Trophoblast cell (in vitro differentiated cells and primary cell): ENCODE measurements around the gene RAB3C.

Source experiments
- DNase-seq, 2 donors: peaks; one replicate each; pipeline ENCODE4 v3.0.0-alpha.2; 2016
- H2AFZ ChIP-seq: 2 replicates; pipeline ENCODE4 v1.6.1; 2013; ENCODE audit warnings: low read length, moderate library complexity, mild to moderate bottlenecking; ENCODE audit not compliant: insufficient read depth, poor library complexity
- H2AK5ac ChIP-seq: 2 replicates; pipeline ENCODE4 v1.6.1; 2013; ENCODE audit warnings: mild to moderate bottlenecking, low read length
- H2BK120ac ChIP-seq: 2 replicates; pipeline ENCODE4 v1.6.1; 2013; ENCODE audit warnings: low read length, mild to moderate bottlenecking, moderate library complexity; ENCODE audit not compliant: insufficient read depth, poor library complexity
- H2BK12ac ChIP-seq: 2 replicates; pipeline ENCODE4 v1.6.1; 2013; ENCODE audit warnings: mild to moderate bottlenecking, low read length, moderate library complexity
- H2BK5ac ChIP-seq: 2 replicates; pipeline ENCODE4 v1.6.1; 2013; ENCODE audit warnings: low read length, low read depth, moderate library complexity, mild to moderate bottlenecking; ENCODE audit not compliant: poor library complexity
- H3K14ac ChIP-seq: 2 replicates; pipeline ENCODE4 v1.6.1; 2013; ENCODE audit warnings: mild to moderate bottlenecking, low read length
- H3K18ac ChIP-seq: 2 replicates; pipeline ENCODE4 v1.6.1; 2013; ENCODE audit warnings: mild to moderate bottlenecking, low read length
- H3K23ac ChIP-seq: 2 replicates; pipeline ENCODE4 v1.6.1; 2013; ENCODE audit warnings: low read length
- H3K27ac ChIP-seq: 2 replicates; pipeline ENCODE4 v1.5.1; 2013; ENCODE audit warnings: low read depth, mild to moderate bottlenecking, inconsistent platforms, low read length, moderate library complexity
- H3K27me3 ChIP-seq: 2 replicates; pipeline ENCODE4 v1.6.1; 2013; ENCODE audit warnings: inconsistent platforms, mild to moderate bottlenecking, low read length, moderate library complexity; ENCODE audit not compliant: insufficient read depth
- H3K36me3 ChIP-seq, 2 experiments: 1 replicate in 1 of 2; 2 replicates in 1 of 2; pipeline ENCODE4 v1.6.1; 2013; ENCODE audit warnings: low read length in 2 of 2, mild to moderate bottlenecking in 2 of 2, moderate library complexity in 1 of 2; ENCODE audit not compliant: insufficient read depth in 2 of 2, control insufficient read depth in 1 of 2
- H3K4ac ChIP-seq: 2 replicates; pipeline ENCODE4 v1.6.1; 2013; ENCODE audit warnings: low read depth, mild to moderate bottlenecking, low read length, moderate library complexity
- H3K4me1 ChIP-seq, 2 experiments: 1 replicate in 1 of 2; 2 replicates in 1 of 2; pipeline ENCODE4 v1.6.1; 2013; ENCODE audit warnings: low read length in 2 of 2, mild to moderate bottlenecking in 2 of 2, moderate library complexity in 1 of 2; ENCODE audit not compliant: insufficient read depth in 2 of 2, control insufficient read depth in 1 of 2
- H3K4me2 ChIP-seq: 2 replicates; pipeline ENCODE4 v1.6.1; 2013; ENCODE audit warnings: inconsistent platforms, mild to moderate bottlenecking, low read length, moderate library complexity
- H3K4me3 ChIP-seq: 2 replicates; pipeline ENCODE4 v1.5.1; 2013; ENCODE audit warnings: mild to moderate bottlenecking, low read depth, low read length, inconsistent platforms
- H3K79me1 ChIP-seq: one replicate; pipeline ENCODE4 v1.6.1; 2013; ENCODE audit warnings: low read length
- H3K79me2 ChIP-seq: 2 replicates; pipeline ENCODE4 v1.6.1; 2013; ENCODE audit warnings: low read length, mild to moderate bottlenecking; ENCODE audit not compliant: control insufficient read depth, insufficient read depth, poor library complexity
- H3K9ac ChIP-seq: 2 replicates; pipeline ENCODE4 v1.6.1; 2013; ENCODE audit warnings: mild to moderate bottlenecking, low read length
- H3K9me3 ChIP-seq: 2 replicates; pipeline ENCODE4 v1.6.1; 2013; ENCODE audit warnings: low read depth, mild to moderate bottlenecking, control low read depth, inconsistent platforms, low read length; ENCODE audit not compliant: insufficient read depth
- H4K12ac ChIP-seq: 2 replicates; pipeline ENCODE4 v1.6.1; 2013; ENCODE audit warnings: low read depth, mild to moderate bottlenecking, low read length, moderate library complexity
- H4K8ac ChIP-seq: 2 replicates; pipeline ENCODE4 v1.6.1; 2013; ENCODE audit warnings: low read depth, mild to moderate bottlenecking, low read length, moderate library complexity
- H4K91ac ChIP-seq: one replicate; pipeline ENCODE4 v1.6.1; 2013; ENCODE audit warnings: low read depth, mild to moderate bottlenecking, low read length, moderate library complexity
- WGBS: extraction: QIAGEN DNeasy Blood & Tissue Kit; methylation state at CpG from one replicate; pipeline ENCODE4 v1.1.7; 2013; ENCODE audit warnings: missing lambda C conversion rate; ENCODE audit not compliant: insufficient read length, insufficient coverage; ENCODE audit errors: extremely low coverage; 5-methylcytosine and 5-hydroxymethylcytosine counted together

RAB3C gene

GRCh38 chr5:58868931-58869330 is 286.1 kb downstream of the RAB3C start:
- no CpG with 5 or more reads among the region's 8 CpGs for WGBS
- H4K8ac ChIP-seq = no peak overlapping the region
- no peak overlapping the region for H3K23ac ChIP-seq

GRCh38 chr5:58871648-58872242 is 288.9 kb downstream of the RAB3C start:
- no peak overlapping the region for H2BK120ac ChIP-seq
- no peak overlapping the region for H2BK5ac ChIP-seq
- H3K9me3 ChIP-seq = no peaks in the 10 kb centered on the region
- H4K8ac ChIP-seq = no peak overlapping the region
- no peak overlapping the region for H4K91ac ChIP-seq
- no peaks in the 10 kb centered on the region for H3K79me1 ChIP-seq
- no peak overlapping the region for H3K4me2 ChIP-seq
- no peak overlapping the region for H2BK12ac ChIP-seq
- no peak overlapping the region for H3K4ac ChIP-seq
- H3K79me2 ChIP-seq = no peaks in the 10 kb centered on the region
- H3K4me3 ChIP-seq = no peak overlapping the region
- no peak overlapping the region for H3K14ac ChIP-seq
- H3K4me1 ChIP-seq = no peaks in the 10 kb centered on the region
- H3K9ac ChIP-seq = no peak overlapping the region
- no peaks in the 10 kb centered on the region for H3K27me3 ChIP-seq
- H3K36me3 ChIP-seq = no peaks in the 10 kb centered on the region
- H2AK5ac ChIP-seq = no peak overlapping the region
- H3K23ac ChIP-seq = no peak overlapping the region
- no peak overlapping the region for H3K27ac ChIP-seq
- no CpG with 5 or more reads among the region's 3 CpGs for WGBS
- H3K18ac ChIP-seq = no peak overlapping the region
- no peak overlapping the region for H2AFZ ChIP-seq
- DNase-seq = peak; percentile 20 to 76
- H4K12ac ChIP-seq = no peak overlapping the region

More at GRCh38 chr5:58868931-58869330, 286.1 kb downstream of the RAB3C start:
- Histone ChIP-seq H3K4ac (no peak overlapping the region), H3K27ac (no peak overlapping the region), H4K91ac (no peak overlapping the region), H2AFZ (no peak overlapping the region), H3K36me3 (no peaks in the 10 kb centered on the region), H3K14ac (no peak overlapping the region), H2BK12ac (no peak overlapping the region), H4K12ac (no peak overlapping the region), H2BK120ac (no peak overlapping the region), H3K79me2 (no peaks in the 10 kb centered on the region), H3K27me3 (no peaks in the 10 kb centered on the region), H3K79me1 (no peaks in the 10 kb centered on the region), H3K4me3 (no peak overlapping the region), H3K18ac (no peak overlapping the region), H2AK5ac (no peak overlapping the region), H2BK5ac (no peak overlapping the region), H3K9ac (no peak overlapping the region), H3K4me2 (no peak overlapping the region), H3K9me3 (no peaks in the 10 kb centered on the region), H3K4me1 (no peaks in the 10 kb centered on the region)
- no peak for DNase-seq

- Histone ChIP-seq H4K91ac (no peak overlapping the region), H4K8ac (no peak overlapping the region), H3K4me1 (no peaks in the 10 kb centered on the region), H3K36me3 (no peaks in the 10 kb centered on the region), H3K27me3 (no peaks in the 10 kb centered on the region), H3K14ac (no peak overlapping the region), H2BK5ac (no peak overlapping the region), H3K18ac (no peak overlapping the region), H3K4me2 (no peak overlapping the region), H2AFZ (no peak overlapping the region), H3K9me3 (no peaks in the 10 kb centered on the region), H3K9ac (no peak overlapping the region), H3K23ac (no peak overlapping the region), H4K12ac (no peak overlapping the region), H3K4me3 (no peak overlapping the region), H3K27ac (no peak overlapping the region), H3K4ac (no peak overlapping the region), H2AK5ac (no peak overlapping the region), H2BK120ac (no peak overlapping the region), H3K79me2 (no peaks in the 10 kb centered on the region), H2BK12ac (no peak overlapping the region), H3K79me1 (no peaks in the 10 kb centered on the region)
- DNase-seq = no peak
- no CpG with 5 or more reads among the region's 5 CpGs for WGBS
These were observed 289.9 kb downstream of the RAB3C start for GRCh38 chr5:58872670-58873273.

GRCh38 chr5:58875599-58875998 is 292.7 kb downstream of the RAB3C start:
- H2BK12ac ChIP-seq = no peak overlapping the region
- H2BK5ac ChIP-seq = no peak overlapping the region
- no peaks in the 10 kb centered on the region for H3K36me3 ChIP-seq
- no peak overlapping the region for H4K12ac ChIP-seq
- WGBS = no CpG with 5 or more reads among the region's 3 CpGs
- no peaks in the 10 kb centered on the region for H3K9me3 ChIP-seq
- no peak overlapping the region for H3K4me3 ChIP-seq
- no peak overlapping the region for H4K8ac ChIP-seq
- no peaks in the 10 kb centered on the region for H3K4me1 ChIP-seq
- no peak overlapping the region for H4K91ac ChIP-seq
- H3K27ac ChIP-seq = no peak overlapping the region
- H2AK5ac ChIP-seq = no peak overlapping the region
- H3K4ac ChIP-seq = no peak overlapping the region
- no peaks in the 10 kb centered on the region for H3K79me1 ChIP-seq
- H3K9ac ChIP-seq = no peak overlapping the region
- no peak for DNase-seq
- H3K27me3 ChIP-seq = no peaks in the 10 kb centered on the region
- H2BK120ac ChIP-seq = no peak overlapping the region
- no peak overlapping the region for H3K4me2 ChIP-seq
- H3K79me2 ChIP-seq = no peaks in the 10 kb centered on the region
- no peak overlapping the region for H2AFZ ChIP-seq
- no peak overlapping the region for H3K18ac ChIP-seq
- H3K14ac ChIP-seq = no peak overlapping the region
- H3K23ac ChIP-seq = no peak overlapping the region
